ENCODE results near the gene MINDY2. TPM values are rescaled to one million over a fixed set of nuclear protein-coding genes. Genes with fewer than 3 reads are reported as not detected.

Gene MINDY2
- total RNA-seq, 1 experiment from 2014 or later: 29.9 TPM

DNA sequence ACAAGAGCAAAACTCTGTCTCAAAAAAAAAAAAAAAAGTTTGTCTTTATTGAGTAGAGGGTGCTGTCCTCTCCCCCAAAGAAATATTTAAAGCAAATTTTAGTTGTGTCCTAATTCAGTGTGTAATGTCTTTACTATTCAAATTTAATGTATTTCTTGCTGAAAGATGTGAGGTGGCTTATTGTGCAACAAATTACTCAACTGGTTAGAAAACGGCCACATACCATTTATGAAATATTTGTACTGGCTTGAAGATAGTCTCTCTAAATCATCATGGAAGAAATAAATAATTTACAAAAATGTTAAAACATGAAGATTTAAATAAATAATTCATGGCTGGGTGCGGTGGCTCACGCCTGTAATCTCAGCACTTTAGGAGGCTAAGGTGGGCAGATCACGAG, 99.3 kb downstream of the MINDY2 start:
- Mint-ChIP-seq H3K36me3 (peaks cover 6% of the 10 kb centered on the region), H3K27ac (no peak overlapping the region), H3K4me1 (peaks cover 2% of the 10 kb centered on the region; the same call in 1 of the 2 replicates), H3K9me3 (peaks cover 7% of the 10 kb centered on the region), H3K4me3 (no peak overlapping the region), H3K27me3 (ENCODE audit: low read depth) (peaks cover 2% of the 10 kb centered on the region; the same call in 1 of the 2 replicates)
- POLR2A ChIA-PET: no interaction called here
- CTCF ChIA-PET: no interaction called here
- DNase-seq (ENCODE audit: low spot score) (no peak), ATAC-seq (no peak)
- TF ChIP-seq ZNF416 (CRISPR knock-in tag; IDR thresholded peaks at IDR 0.05): no peak
- TF ChIP-seq PRDM15 (CRISPR knock-in tag; IDR thresholded peaks at IDR 0.05): no peak
- no peak for TF ChIP-seq EMX1 (CRISPR knock-in tag; IDR thresholded peaks at IDR 0.05)
- TF ChIP-seq ZBTB43 (CRISPR knock-in tag; IDR thresholded peaks at IDR 0.05): no peak
- TF ChIP-seq ZNF121 (CRISPR knock-in tag; IDR thresholded peaks at IDR 0.05): no peak
- TF ChIP-seq, protein P1, sequence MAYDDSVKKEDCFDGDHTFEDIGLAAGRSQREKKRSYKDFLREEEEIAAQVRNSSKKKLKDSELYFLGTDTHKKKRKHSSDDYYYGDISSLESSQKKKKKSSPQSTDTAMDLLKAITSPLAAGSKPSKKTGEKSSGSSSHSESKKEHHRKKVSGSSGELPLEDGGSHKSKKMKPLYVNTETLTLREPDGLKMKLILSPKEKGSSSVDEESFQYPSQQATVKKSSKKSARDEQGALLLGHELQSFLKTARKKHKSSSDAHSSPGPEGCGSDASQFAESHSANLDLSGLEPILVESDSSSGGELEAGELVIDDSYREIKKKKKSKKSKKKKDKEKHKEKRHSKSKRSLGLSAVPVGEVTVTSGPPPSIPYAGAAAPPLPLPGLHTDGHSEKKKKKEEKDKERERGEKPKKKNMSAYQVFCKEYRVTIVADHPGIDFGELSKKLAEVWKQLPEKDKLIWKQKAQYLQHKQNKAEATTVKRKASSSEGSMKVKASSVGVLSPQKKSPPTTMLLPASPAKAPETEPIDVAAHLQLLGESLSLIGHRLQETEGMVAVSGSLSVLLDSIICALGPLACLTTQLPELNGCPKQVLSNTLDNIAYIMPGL (CRISPR knock-in tag; IDR thresholded peaks at IDR 0.05): no peak
- TF ChIP-seq RELA (CRISPR knock-in tag; IDR thresholded peaks at IDR 0.05; ENCODE audit: borderline replicate concordance): no peak
- TF ChIP-seq FOXK1 (CRISPR knock-in tag; IDR thresholded peaks at IDR 0.05): no peak
- no peak for TF ChIP-seq PREB (CRISPR knock-in tag; IDR thresholded peaks at IDR 0.05; ENCODE audit: borderline replicate concordance)
- TF ChIP-seq, protein P2, sequence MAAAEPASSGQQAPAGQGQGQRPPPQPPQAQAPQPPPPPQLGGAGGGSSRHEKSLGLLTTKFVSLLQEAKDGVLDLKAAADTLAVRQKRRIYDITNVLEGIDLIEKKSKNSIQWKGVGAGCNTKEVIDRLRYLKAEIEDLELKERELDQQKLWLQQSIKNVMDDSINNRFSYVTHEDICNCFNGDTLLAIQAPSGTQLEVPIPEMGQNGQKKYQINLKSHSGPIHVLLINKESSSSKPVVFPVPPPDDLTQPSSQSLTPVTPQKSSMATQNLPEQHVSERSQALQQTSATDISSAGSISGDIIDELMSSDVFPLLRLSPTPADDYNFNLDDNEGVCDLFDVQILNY (CRISPR knock-in tag; IDR thresholded peaks at IDR 0.05): no peak
- TF ChIP-seq TCF7 (CRISPR knock-in tag; IDR thresholded peaks at IDR 0.05; ENCODE audit: low read depth): no peak
- TF ChIP-seq, protein P3, sequence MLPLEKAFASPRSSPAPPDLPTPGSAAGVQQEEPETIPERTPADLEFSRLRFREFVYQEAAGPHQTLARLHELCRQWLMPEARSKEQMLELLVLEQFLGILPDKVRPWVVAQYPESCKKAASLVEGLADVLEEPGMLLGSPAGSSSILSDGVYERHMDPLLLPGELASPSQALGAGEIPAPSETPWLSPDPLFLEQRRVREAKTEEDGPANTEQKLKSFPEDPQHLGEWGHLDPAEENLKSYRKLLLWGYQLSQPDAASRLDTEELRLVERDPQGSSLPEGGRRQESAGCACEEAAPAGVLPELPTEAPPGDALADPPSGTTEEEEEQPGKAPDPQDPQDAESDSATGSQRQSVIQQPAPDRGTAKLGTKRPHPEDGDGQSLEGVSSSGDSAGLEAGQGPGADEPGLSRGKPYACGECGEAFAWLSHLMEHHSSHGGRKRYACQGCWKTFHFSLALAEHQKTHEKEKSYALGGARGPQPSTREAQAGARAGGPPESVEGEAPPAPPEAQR (CRISPR knock-in tag; IDR thresholded peaks at IDR 0.05): no peak
- TF ChIP-seq, protein P4, sequence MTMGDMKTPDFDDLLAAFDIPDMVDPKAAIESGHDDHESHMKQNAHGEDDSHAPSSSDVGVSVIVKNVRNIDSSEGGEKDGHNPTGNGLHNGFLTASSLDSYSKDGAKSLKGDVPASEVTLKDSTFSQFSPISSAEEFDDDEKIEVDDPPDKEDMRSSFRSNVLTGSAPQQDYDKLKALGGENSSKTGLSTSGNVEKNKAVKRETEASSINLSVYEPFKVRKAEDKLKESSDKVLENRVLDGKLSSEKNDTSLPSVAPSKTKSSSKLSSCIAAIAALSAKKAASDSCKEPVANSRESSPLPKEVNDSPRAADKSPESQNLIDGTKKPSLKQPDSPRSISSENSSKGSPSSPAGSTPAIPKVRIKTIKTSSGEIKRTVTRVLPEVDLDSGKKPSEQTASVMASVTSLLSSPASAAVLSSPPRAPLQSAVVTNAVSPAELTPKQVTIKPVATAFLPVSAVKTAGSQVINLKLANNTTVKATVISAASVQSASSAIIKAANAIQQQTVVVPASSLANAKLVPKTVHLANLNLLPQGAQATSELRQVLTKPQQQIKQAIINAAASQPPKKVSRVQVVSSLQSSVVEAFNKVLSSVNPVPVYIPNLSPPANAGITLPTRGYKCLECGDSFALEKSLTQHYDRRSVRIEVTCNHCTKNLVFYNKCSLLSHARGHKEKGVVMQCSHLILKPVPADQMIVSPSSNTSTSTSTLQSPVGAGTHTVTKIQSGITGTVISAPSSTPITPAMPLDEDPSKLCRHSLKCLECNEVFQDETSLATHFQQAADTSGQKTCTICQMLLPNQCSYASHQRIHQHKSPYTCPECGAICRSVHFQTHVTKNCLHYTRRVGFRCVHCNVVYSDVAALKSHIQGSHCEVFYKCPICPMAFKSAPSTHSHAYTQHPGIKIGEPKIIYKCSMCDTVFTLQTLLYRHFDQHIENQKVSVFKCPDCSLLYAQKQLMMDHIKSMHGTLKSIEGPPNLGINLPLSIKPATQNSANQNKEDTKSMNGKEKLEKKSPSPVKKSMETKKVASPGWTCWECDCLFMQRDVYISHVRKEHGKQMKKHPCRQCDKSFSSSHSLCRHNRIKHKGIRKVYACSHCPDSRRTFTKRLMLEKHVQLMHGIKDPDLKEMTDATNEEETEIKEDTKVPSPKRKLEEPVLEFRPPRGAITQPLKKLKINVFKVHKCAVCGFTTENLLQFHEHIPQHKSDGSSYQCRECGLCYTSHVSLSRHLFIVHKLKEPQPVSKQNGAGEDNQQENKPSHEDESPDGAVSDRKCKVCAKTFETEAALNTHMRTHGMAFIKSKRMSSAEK (CRISPR knock-in tag; IDR thresholded peaks at IDR 0.05; ENCODE audit: borderline replicate concordance): no peak
- TF ChIP-seq ESRRA (CRISPR knock-in tag; IDR thresholded peaks at IDR 0.05; ENCODE audit: borderline replicate concordance): no peak
- TF ChIP-seq MLX (CRISPR knock-in tag; IDR thresholded peaks at IDR 0.05): no peak
- no peak for TF ChIP-seq ZNF423 (CRISPR knock-in tag; IDR thresholded peaks at IDR 0.05)
- no peak for TF ChIP-seq NR1H2 (CRISPR knock-in tag; IDR thresholded peaks at IDR 0.05)

All from WTC11 (cell line).